ENCODE results near the gene ABCA8. TPM values are rescaled to one million over a fixed set of nuclear protein-coding genes. Genes with fewer than 3 reads are reported as not detected.

ABCA8 gene
- total RNA-seq, 4 donors from 2014 or later, result 43.6 to 76.6 (median 64.2) TPM

GRCh38 chr17:68840073-68840472, 115.1 kb downstream of the ABCA8 start:
- 78% methylated on average over 3 of the region's 4 CpGs for WGBS
- no peak for DNase-seq (ENCODE audit: extremely low spot score)
- Histone ChIP-seq H3K4me3 (no peak overlapping the region), H3K4me1 (peaks cover 0 to 6% (median 0%) of the 10 kb centered on the region in 4 donors), H3K9me3 (no peaks in the 10 kb centered on the region), H3K36me3 (no peaks in the 10 kb centered on the region), H3K27me3 (no peaks in the 10 kb centered on the region), H3K27ac (replicated peaks in 1 of 4) (no peak overlapping the region)
- no peak for TF ChIP-seq POLR2AphosphoS5 (IDR thresholded peaks at IDR 0.05)
- no peak for TF ChIP-seq POLR2A (IDR thresholded peaks at IDR 0.05; ENCODE audit: low read depth)
- TF ChIP-seq CTCF (IDR thresholded peaks at IDR 0.05), result no peak
- TF ChIP-seq EP300 (IDR thresholded peaks at IDR 0.05), result no peak
- intact Hi-C loops (cut with DNase I), result no loop called here

GRCh38 chr17:68835071-68835470, 120.1 kb downstream of the ABCA8 start:
- no peak for DNase-seq (ENCODE audit: extremely low spot score)
- intact Hi-C loops (cut with DNase I), result no loop called here
- Histone ChIP-seq H3K36me3 (no peaks in the 10 kb centered on the region), H3K4me1 (peaks cover 0 to 7% (median 0%) of the 10 kb centered on the region in 4 donors), H3K27me3 (no peaks in the 10 kb centered on the region), H3K9me3 (no peaks in the 10 kb centered on the region), H3K4me3 (no peak overlapping the region), H3K27ac (replicated peaks in 1 of 4) (no peak overlapping the region)
- TF ChIP-seq POLR2AphosphoS5 (IDR thresholded peaks at IDR 0.05) (no peak), EP300 (IDR thresholded peaks at IDR 0.05) (no peak), CTCF (IDR thresholded peaks at IDR 0.05) (no peak), POLR2A (IDR thresholded peaks at IDR 0.05; ENCODE audit: low read depth) (no peak)
- 23% methylated on average over 2 of the region's 2 CpGs for WGBS

- H3K4me1 ChIP-seq, result peaks cover 0 to 7% (median 0%) of the 10 kb centered on the region in 4 donors
- DNase-seq (ENCODE audit: extremely low spot score), result no peak
- no peaks in the 10 kb centered on the region for H3K36me3 ChIP-seq
- no peak overlapping the region for H3K4me3 ChIP-seq
- intact Hi-C loops (cut with DNase I), result no loop called here
- no peaks in the 10 kb centered on the region for H3K27me3 ChIP-seq
- H3K27ac ChIP-seq (replicated peaks in 1 of 4), result no peak overlapping the region
- no peak for TF ChIP-seq POLR2AphosphoS5 (IDR thresholded peaks at IDR 0.05)
- no peak for TF ChIP-seq EP300 (IDR thresholded peaks at IDR 0.05)
- TF ChIP-seq POLR2A (IDR thresholded peaks at IDR 0.05; ENCODE audit: low read depth), result no peak
- TF ChIP-seq CTCF (IDR thresholded peaks at IDR 0.05), result no peak
- 85% methylated on average over 2 of the region's 2 CpGs for WGBS
- H3K9me3 ChIP-seq, result no peaks in the 10 kb centered on the region
These were observed 120.8 kb downstream of the ABCA8 start for GRCh38 chr17:68834328-68834836.

- no peak for TF ChIP-seq POLR2AphosphoS5 (IDR thresholded peaks at IDR 0.05)
- no peak for TF ChIP-seq POLR2A (IDR thresholded peaks at IDR 0.05; ENCODE audit: low read depth)
- TF ChIP-seq EP300 (IDR thresholded peaks at IDR 0.05), result no peak
- no peak for TF ChIP-seq CTCF (IDR thresholded peaks at IDR 0.05)
- H3K9me3 ChIP-seq, result no peaks in the 10 kb centered on the region
- WGBS, result 43% methylated on average over 2 of the region's 2 CpGs
- no peak overlapping the region for H3K27ac ChIP-seq (replicated peaks in 1 of 4)
- intact Hi-C loops (cut with DNase I), result no loop called here
- H3K36me3 ChIP-seq, result no peaks in the 10 kb centered on the region
- H3K4me1 ChIP-seq, result peaks cover 0 to 7% (median 0%) of the 10 kb centered on the region in 4 donors
- H3K27me3 ChIP-seq, result no peaks in the 10 kb centered on the region
- no peak for DNase-seq (ENCODE audit: extremely low spot score)
- H3K4me3 ChIP-seq, result no peak overlapping the region
These were observed 122.9 kb downstream of the ABCA8 start for GRCh38 chr17:68832109-68832802.
